ENCODE measurements around the gene LAMB4.

The LAMB4 gene

GRCh38 chr7:108078211-108078673, 51.9 kb downstream of the LAMB4 start:
- no peak for DNase-seq

GRCh38 chr7:108077709-108078108, 52.5 kb downstream of the LAMB4 start:
- no peak for DNase-seq

- no peak for DNase-seq
Measured at GRCh38 chr7:108076156-108076555, 54.0 kb downstream of the LAMB4 start.

- no peak for DNase-seq
Measured at GRCh38 chr7:108073305-108074070, 56.7 kb downstream of the LAMB4 start.

GRCh38 chr7:108072739-108073138, 57.4 kb downstream of the LAMB4 start:
- DNase-seq, result no peak

GRCh38 chr7:108072116-108072515, 58.0 kb downstream of the LAMB4 start:
- DNase-seq, result no peak

GRCh38 chr7:108071551-108071950, 58.6 kb downstream of the LAMB4 start:
- DNase-seq, result peak; percentile 31

GRCh38 chr7:108069646-108070045, 60.5 kb downstream of the LAMB4 start:
- DNase-seq, result no peak

GRCh38 chr7:108067844-108068243, 62.3 kb downstream of the LAMB4 start:
- DNase-seq, result peak; percentile 78

- DNase-seq, result no peak
Measured at GRCh38 chr7:108066486-108066885, 63.7 kb downstream of the LAMB4 start.

GRCh38 chr7:108063520-108063933, 66.6 kb downstream of the LAMB4 start:
- peak; percentile 28 for DNase-seq

GRCh38 chr7:108062250-108063014, 67.7 kb downstream of the LAMB4 start:
- DNase-seq, result no peak

GRCh38 chr7:108059526-108059925, 70.6 kb downstream of the LAMB4 start:
- no peak for DNase-seq

- no peak for DNase-seq
Measured at GRCh38 chr7:108057951-108058481, 72.1 kb downstream of the LAMB4 start.

- no peak for DNase-seq
Measured at GRCh38 chr7:108055611-108056021, 74.5 kb downstream of the LAMB4 start.

GRCh38 chr7:108054537-108054936, 75.6 kb downstream of the LAMB4 start:
- DNase-seq, result no peak

GRCh38 chr7:108053250-108053649, 76.9 kb downstream of the LAMB4 start:
- no peak for DNase-seq

GRCh38 chr7:108051454-108051853, 78.7 kb downstream of the LAMB4 start:
- no peak for DNase-seq

GRCh38 chr7:108049962-108050361, 80.2 kb downstream of the LAMB4 start:
- DNase-seq, result no peak

- no peak for DNase-seq
Measured at GRCh38 chr7:108048422-108048821, 81.7 kb downstream of the LAMB4 start.

GRCh38 chr7:108046952-108047506, 83.1 kb downstream of the LAMB4 start:
- no peak for DNase-seq

GRCh38 chr7:108045669-108046068, 84.5 kb downstream of the LAMB4 start:
- no peak for DNase-seq

- DNase-seq, result no peak
Measured at GRCh38 chr7:108045154-108045553, 85.0 kb downstream of the LAMB4 start.

GRCh38 chr7:108044345-108044744, 85.8 kb downstream of the LAMB4 start:
- no peak for DNase-seq

Data from NCI-H1105 treated with DMSO at 0.1 percent for 48 hours (cell line).